ENCODE results near the gene ADAM30. TPM values are rescaled to one million over a fixed set of nuclear protein-coding genes. Genes with fewer than 3 reads are reported as not detected.

Gene ADAM30
- total and polyA plus RNA-seq, 2 experiments from 2014 or later: not detected

- Histone ChIP-seq H2AFZ (no peak overlapping the region), H3K9me2 (replicated peaks; ENCODE audit: insufficient read depth) (no peaks in the 10 kb centered on the region), H3K27me3 (no peaks in the 10 kb centered on the region), H3K4me1 (ENCODE audit: insufficient read depth) (no peaks in the 10 kb centered on the region), H3K9me3 (ENCODE audit: low read depth) (peaks cover 6% of the 10 kb centered on the region), H3K79me2 (no peaks in the 10 kb centered on the region), H3K36me3 (replicated peaks; ENCODE audit: insufficient read depth, low read depth) (peaks cover 13% of the 10 kb centered on the region), H4K20me1 (ENCODE audit: insufficient read depth, poor library complexity, severe bottlenecking) (no peaks in the 10 kb centered on the region), H3K4me2 (no peak overlapping the region), H3K27ac (no peak overlapping the region), H3K4me3 (no peak overlapping the region)
- 100% methylated on average over 1 of the region's 1 CpG for WGBS (ENCODE audit: low lambda C conversion rate, missing lambda C conversion rate)
- TF ChIP-seq EZH2phosphoT487 (IDR thresholded peaks at IDR 0.05; ENCODE audit: low read depth, severe bottlenecking, unreplicated experiment) (no peak), CTCF (IDR thresholded peaks at IDR 0.05; ENCODE audit: poor library complexity) (no peak), EZH2 (IDR thresholded peaks at IDR 0.05; ENCODE audit: borderline replicate concordance) (no peak)
- DNase-seq (ENCODE audit: low spot score): no peak
These were observed 33.5 kb upstream of the ADAM30 start for GRCh38 chr1:119929643-119930315.

- H4K20me1 ChIP-seq (ENCODE audit: insufficient read depth, poor library complexity, severe bottlenecking): no peaks in the 10 kb centered on the region
- H3K4me1 ChIP-seq (ENCODE audit: insufficient read depth): no peaks in the 10 kb centered on the region
- DNase-seq (ENCODE audit: low spot score): no peak
- WGBS (ENCODE audit: low lambda C conversion rate, missing lambda C conversion rate): 94% methylated on average over 3 of the region's 3 CpGs
- no peak overlapping the region for H3K4me2 ChIP-seq
- no peaks in the 10 kb centered on the region for H3K27me3 ChIP-seq
- no peaks in the 10 kb centered on the region for H3K9me3 ChIP-seq (ENCODE audit: low read depth)
- H3K27ac ChIP-seq: no peak overlapping the region
- no peaks in the 10 kb centered on the region for H3K36me3 ChIP-seq (replicated peaks; ENCODE audit: insufficient read depth, low read depth)
- no peak overlapping the region for H3K4me3 ChIP-seq
- no peak overlapping the region for H2AFZ ChIP-seq
- TF ChIP-seq EZH2phosphoT487 (IDR thresholded peaks at IDR 0.05; ENCODE audit: low read depth, severe bottlenecking, unreplicated experiment) (no peak), EZH2 (IDR thresholded peaks at IDR 0.05; ENCODE audit: borderline replicate concordance) (no peak), CTCF (IDR thresholded peaks at IDR 0.05; ENCODE audit: poor library complexity) (no peak)
- no peaks in the 10 kb centered on the region for H3K79me2 ChIP-seq
- H3K9me2 ChIP-seq (replicated peaks; ENCODE audit: insufficient read depth): no peaks in the 10 kb centered on the region
These were observed 30.2 kb upstream of the ADAM30 start for GRCh38 chr1:119926553-119926952.

GRCh38 chr1:119924948-119925898 is 28.9 kb upstream of the ADAM30 start:
- TF ChIP-seq CTCF (IDR thresholded peaks at IDR 0.05; ENCODE audit: poor library complexity) (no peak), EZH2 (IDR thresholded peaks at IDR 0.05; ENCODE audit: borderline replicate concordance) (no peak), EZH2phosphoT487 (IDR thresholded peaks at IDR 0.05; ENCODE audit: low read depth, severe bottlenecking, unreplicated experiment) (no peak)

More at GRCh38 chr1:119924948-119925898, 28.9 kb upstream of the ADAM30 start:
- H3K4me3 ChIP-seq: no peak overlapping the region
- no peak for DNase-seq (ENCODE audit: low spot score)
- no peaks in the 10 kb centered on the region for H3K79me2 ChIP-seq
- 97% methylated on average over 19 of the region's 19 CpGs for WGBS (ENCODE audit: low lambda C conversion rate, missing lambda C conversion rate)
- no peak overlapping the region for H2AFZ ChIP-seq
- H4K20me1 ChIP-seq (ENCODE audit: insufficient read depth, poor library complexity, severe bottlenecking): no peaks in the 10 kb centered on the region
- no peaks in the 10 kb centered on the region for H3K9me3 ChIP-seq (ENCODE audit: low read depth)
- H3K4me2 ChIP-seq: no peak overlapping the region
- no peaks in the 10 kb centered on the region for H3K27me3 ChIP-seq
- no peak overlapping the region for H3K27ac ChIP-seq
- no peaks in the 10 kb centered on the region for H3K9me2 ChIP-seq (replicated peaks; ENCODE audit: insufficient read depth)
- no peaks in the 10 kb centered on the region for H3K4me1 ChIP-seq (ENCODE audit: insufficient read depth)
- no peaks in the 10 kb centered on the region for H3K36me3 ChIP-seq (replicated peaks; ENCODE audit: insufficient read depth, low read depth)

Data from hepatocyte (in vitro differentiated cells).